K562 (cell line): ENCODE results near the gene MAD1L1. TPM values are rescaled to one million over a fixed set of nuclear protein-coding genes. Genes with fewer than 3 reads are reported as not detected.

Experiments
- ATAC-seq: fragments of 200-7000 bp; cut with Tn5 transposase; 3 replicates; pipeline ENCODE4 v1.9.1; 2020; ENCODE audit warnings: moderate library complexity
- BruUV-seq: library from RNA; stranded (reverse); fragments of 400-500 nt; replicated peaks from 2 replicates; lab custom pipeline; 2021; lab: Mats Ljungman, UMichigan
- CTCF ChIA-PET: fragments of 300-600 bp; formaldehyde crosslinking; extraction: SDS; loops from one replicate; lab custom pipeline; 2021; ENCODE audit warnings: low intra/inter-chr PET ratio; lab: Yijun Ruan, JAX
- POLR2A ChIA-PET: fragments of 300-600, 350-650 bp; sonication (Branson Sonifier 250); formaldehyde crosslinking; extraction: SDS; loops from one replicate; lab custom pipeline; 2021; ENCODE audit warnings: antibody characterized with exemption, inconsistent platforms; lab: Yijun Ruan, JAX
- DNase-seq, 4 experiments: peaks; one replicate each; pipeline versions ENCODE4 v3.0.0 to v3.0.0-alpha.2; 2011 to 2018; ENCODE audit warnings: low spot score in 3 of 4, mixed read lengths in 3 of 4; ENCODE audit errors: extremely low read depth in 1 of 4
- FAIRE-seq: peaks from 2 replicates; lab custom pipeline; 2011; peaks lifted over from hg19 to GRCh38; lab: Jason Lieb, UNC
- H2AFZ ChIP-seq: 2 replicates; pipeline ENCODE4 v1.6.0; 2011; ENCODE audit warnings: low read depth, low read length, control low read depth, inconsistent platforms
- H3K27ac ChIP-seq: fragments of 200-600 bp; 3 replicates; pipeline ENCODE4 v1.8.0; 2011; ENCODE audit warnings: low read depth, mild to moderate bottlenecking, control low read depth, inconsistent platforms, low read length, moderate library complexity, mixed read lengths; ENCODE audit errors: extremely low read depth
- H3K27me3 ChIP-seq, 2 experiments: fragments of 300-600 bp in 1 of 2; 2 replicates in 1 of 2; 3 replicates in 1 of 2; pipeline versions ENCODE4 v1.6.0 to v1.8.0; 2011; ENCODE audit warnings: inconsistent platforms in 2 of 2, low read length in 2 of 2, mild to moderate bottlenecking in 1 of 2, mixed read lengths in 1 of 2, moderate library complexity in 1 of 2; ENCODE audit not compliant: control insufficient read depth in 2 of 2, insufficient read depth in 2 of 2
- H3K36me3 ChIP-seq: fragments of 300-600 bp; 3 replicates; pipeline ENCODE4 v1.8.0; 2011; ENCODE audit warnings: mild to moderate bottlenecking, low read length, inconsistent platforms; ENCODE audit not compliant: control insufficient read depth, insufficient read depth
- H3K4me1 ChIP-seq, 2 experiments: fragments of 200-600 bp in 1 of 2; replicated peaks in 1 of 2; 2 replicates in 1 of 2; 3 replicates in 1 of 2; pipeline versions ENCODE4 v1.5.1 to v1.8.0; 2011; ENCODE audit warnings: inconsistent platforms in 2 of 2, low read length in 2 of 2, mild to moderate bottlenecking in 1 of 2, mixed read lengths in 1 of 2, moderate library complexity in 1 of 2; ENCODE audit not compliant: control insufficient read depth in 2 of 2, insufficient read depth in 2 of 2
- H3K4me2 ChIP-seq: 2 replicates; pipeline ENCODE4 v1.6.1; 2011; ENCODE audit warnings: low read length, control low read depth, inconsistent platforms, mixed read lengths; ENCODE audit not compliant: insufficient read depth
- H3K4me3 ChIP-seq: fragments of 200-600 bp; sonication (generic), shearing (Covaris generic); 2 replicates; pipeline ENCODE4 v1.5.1; 2016; ENCODE audit warnings: control low read depth, inconsistent platforms
- H3K79me2 ChIP-seq: fragments of 200-600 bp; 3 replicates; pipeline ENCODE4 v1.8.0; 2011; ENCODE audit warnings: low read length, inconsistent platforms; ENCODE audit not compliant: control insufficient read depth, insufficient read depth
- H3K9ac ChIP-seq, 2 experiments: 2 replicates each; pipeline versions ENCODE4 v1.6.0 to v1.6.1; 2011; ENCODE audit warnings: low read depth in 2 of 2, low read length in 2 of 2, control low read depth in 1 of 2, inconsistent platforms in 1 of 2, mild to moderate bottlenecking in 1 of 2, mixed read lengths in 1 of 2; ENCODE audit not compliant: insufficient read depth in 1 of 2
- H3K9me1 ChIP-seq: one replicate; pipeline ENCODE4 v1.6.0; 2011; ENCODE audit warnings: inconsistent platforms, mild to moderate bottlenecking, low read length, moderate library complexity; ENCODE audit not compliant: control insufficient read depth, insufficient read depth
- H3K9me3 ChIP-seq: replicated peaks from 2 replicates; pipeline ENCODE4 v1.5.1; 2011; ENCODE audit warnings: low read depth, low read length, inconsistent platforms; ENCODE audit not compliant: control insufficient read depth, insufficient read depth
- H4K20me1 ChIP-seq: replicated peaks from 2 replicates; pipeline ENCODE4 v1.6.1; 2011; ENCODE audit warnings: low read length, inconsistent platforms, mixed read lengths; ENCODE audit not compliant: control insufficient read depth, insufficient read depth
- HEY1 ChIP-seq: fragments of 250-450 bp; sonication (Bioruptor Pico); IDR thresholded peaks from 2 replicates; pipeline ENCODE4 v1.5.0; 2020; ENCODE audit warnings: mild to moderate bottlenecking, moderate library complexity, borderline replicate concordance
- KAT8 ChIP-seq: fragments of 450-650 bp; IDR thresholded peaks from 2 replicates; pipeline ENCODE4 v1.6.1; 2016; ENCODE audit warnings: low read depth, mild to moderate bottlenecking
- ZNF785 ChIP-seq: fragments of 250-450 bp; sonication (Bioruptor Pico); IDR thresholded peaks from 2 replicates; pipeline ENCODE4 v1.4.0; 2020; ENCODE audit warnings: mild to moderate bottlenecking
- WGBS: fragments of 100-300 bp; shearing (Covaris generic); methylation state at CpG from one replicate; pipeline ENCODE4 v1.1.6; 2016; ENCODE audit warnings: low coverage, mixed read lengths; ENCODE audit not compliant: insufficient coverage; ENCODE audit errors: missing lambda C conversion rate; 5-methylcytosine and 5-hydroxymethylcytosine counted together
- in situ Hi-C: fragments of 300-500 bp; cut with MboI; formaldehyde crosslinking; loops from 4 replicates; pipeline ENCODE4 v1.15.0; 2018; ENCODE audit warnings: inconsistent platforms, mixed read lengths
- intact Hi-C: fragments of 100-400 bp; cut with micrococcal nuclease; formaldehyde crosslinking; loops from 2 replicates; pipeline ENCODE4 v1.14.2; 2022
- polyA plus RNA-seq, 8 experiments: library from polyadenylated mRNA; depleted of rRNA in 4 of 8; stranded (reverse) in 5 of 8; unstranded in 3 of 8; fragments of >200 nt; fragmentation: Nextera tagmentation in 2 of 8; fragmentation: Illumina TruSeq in 1 of 8; extraction: Ambion mirVana in 2 of 8; extraction: Trizol in 1 of 8; gene quantifications; 2 replicates each; pipeline versions ENCODE4 v1.2.1 to v1.2.3, GENCODE V29; 2011 to 2014; ENCODE audit warnings: inconsistent platforms in 1 of 8, missing spikeins in 1 of 8
- total RNA-seq, 7 experiments: library from RNA; depleted of rRNA in 6 of 7; stranded (reverse); fragments of >200 nt in 6 of 7; fragmentation: Illumina TruSeq in 2 of 7; extraction: Trizol in 2 of 7; gene quantifications; 2 replicates each; pipeline versions ENCODE4 v1.2.1 to v1.2.3, GENCODE V29; 2011 to 2021; ENCODE audit warnings: low replicate concordance in 1 of 7
- TF ChIP-seq, protein P1 (sequence below): fragments of 450-650 bp; formaldehyde crosslinking; IDR thresholded peaks from 2 replicates; pipeline ENCODE4 v1.4.0; 2020; ENCODE audit warnings: mild to moderate bottlenecking

Gene MAD1L1
- total and polyA plus RNA-seq, 9 of the 15 experiments (the other 6 are each of a cell fraction or from before 2014, with no cell fraction given) = 1.7 to 89.7 (median 18.0) TPM

DNA sequence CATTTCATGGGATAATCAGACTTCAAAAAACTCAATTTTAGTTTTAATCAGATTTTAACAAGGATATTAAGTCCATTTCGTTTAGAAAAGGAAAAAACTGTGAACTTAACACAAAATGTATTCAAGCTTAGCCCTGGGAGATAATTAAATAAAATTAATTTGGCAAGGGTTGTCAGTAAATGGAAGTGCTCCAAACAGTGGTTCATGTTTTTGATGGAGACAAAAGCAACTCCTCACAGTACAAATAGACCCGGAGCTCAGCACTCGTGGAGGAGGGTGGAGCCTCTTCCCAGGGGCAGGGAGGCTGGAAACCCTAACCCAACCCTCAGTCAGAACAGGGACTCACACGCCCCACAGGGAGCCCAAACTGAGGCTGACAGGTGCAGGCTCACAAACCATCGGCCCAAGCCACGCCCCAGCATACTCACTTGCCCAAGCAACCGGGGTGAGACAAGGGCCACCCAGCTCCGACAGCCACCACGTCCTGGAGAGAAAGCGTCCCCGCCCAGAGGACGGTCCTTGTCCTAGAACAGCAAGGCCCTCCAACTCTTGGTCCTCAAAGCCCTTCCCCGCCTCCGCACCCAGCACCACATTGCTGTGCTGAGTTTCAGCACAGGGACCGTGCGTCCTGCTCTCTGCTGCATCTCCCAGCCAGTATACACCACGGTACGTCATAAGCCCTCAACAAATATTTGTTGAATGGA lies 39.8 kb downstream of the MAD1L1 start:
- intact Hi-C loops = no loop called here
- DNase-seq (no peak), FAIRE-seq (no peak), ATAC-seq (no peak)
- WGBS = 88% methylated on average over 13 of the region's 18 CpGs
- no peaks in the 10 kb centered on the region for H4K20me1 ChIP-seq
- POLR2A ChIA-PET = interaction anchor here (1.4 kb wide), 1 partner anchor 12 kb away, joined by 3 read pairs; no protein-coding TSS in a partner anchor
- peaks cover 36% of the 10 kb centered on the region; the same call in 2 of the 3 replicates for H3K36me3 ChIP-seq
- no peaks in the 10 kb centered on the region for H3K27me3 ChIP-seq
- no peaks in the 10 kb centered on the region for H3K9me3 ChIP-seq
- H3K4me3 ChIP-seq = no peak overlapping the region
- no peaks in the 10 kb centered on the region for H3K9me1 ChIP-seq
- H3K4me2 ChIP-seq = no peak overlapping the region
- no peak overlapping the region for H3K27ac ChIP-seq
- no peak overlapping the region for H3K9ac ChIP-seq
- in situ Hi-C loops = no loop called here
- TF ChIP-seq ZNF785 (no peak), KAT8 (no peak), HEY1 (no peak)
- TF ChIP-seq, protein P1, sequence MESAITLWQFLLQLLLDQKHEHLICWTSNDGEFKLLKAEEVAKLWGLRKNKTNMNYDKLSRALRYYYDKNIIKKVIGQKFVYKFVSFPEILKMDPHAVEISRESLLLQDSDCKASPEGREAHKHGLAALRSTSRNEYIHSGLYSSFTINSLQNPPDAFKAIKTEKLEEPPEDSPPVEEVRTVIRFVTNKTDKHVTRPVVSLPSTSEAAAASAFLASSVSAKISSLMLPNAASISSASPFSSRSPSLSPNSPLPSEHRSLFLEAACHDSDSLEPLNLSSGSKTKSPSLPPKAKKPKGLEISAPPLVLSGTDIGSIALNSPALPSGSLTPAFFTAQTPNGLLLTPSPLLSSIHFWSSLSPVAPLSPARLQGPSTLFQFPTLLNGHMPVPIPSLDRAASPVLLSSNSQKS (CRISPR knock-in tag) = no peak
- no peaks in the 10 kb centered on the region for H3K79me2 ChIP-seq
- BruUV-seq = no TSS peak
- H3K4me1 ChIP-seq = peaks cover 0 to 13% of the 10 kb centered on the region in 2 experiments; a peak in 2 of 5 replicates
- CTCF ChIA-PET = no interaction called here
- no peak overlapping the region for H2AFZ ChIP-seq
